ENCODE results near the gene TTC36. TPM values are rescaled to one million over a fixed set of nuclear protein-coding genes. Genes with fewer than 3 reads are reported as not detected.
A peak's percentile ranks its signal among the peaks of the same experiment; 100 is the strongest.
"Not testable (repeated sequence)": the region's sequence is repeated elsewhere in the genome, so short reads cannot be mapped to it uniquely, and the experiment has no call there.

Gene TTC36
- polyA plus RNA-seq, 1 donor from 2014 or later = 4.3 TPM

DNA sequence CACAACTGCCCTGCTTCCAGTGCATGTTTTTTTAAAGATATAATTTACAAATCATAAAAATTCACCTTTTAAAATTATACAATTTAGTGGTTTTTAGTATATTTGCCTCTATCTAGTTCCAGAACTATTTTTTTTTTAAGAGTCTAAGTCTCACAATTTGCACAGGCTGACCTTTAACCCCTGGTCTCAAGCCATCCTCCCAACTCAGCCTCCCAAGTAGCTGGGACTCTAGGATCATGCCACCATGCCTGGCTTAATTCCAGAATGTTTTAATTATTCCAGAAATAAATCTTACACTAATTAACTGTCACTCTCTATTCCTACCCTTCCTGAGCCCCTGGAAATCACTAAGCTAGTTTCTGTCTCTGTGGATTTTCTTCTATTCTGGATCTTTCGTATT is 43.5 kb downstream of the TTC36 start:
- no peaks in the 10 kb centered on the region for H3K36me3 ChIP-seq (ENCODE audit: insufficient read depth, low read length)
- H3K79me2 ChIP-seq (replicated peaks; ENCODE audit: insufficient read depth, low read length) = peaks cover 36% of the 10 kb centered on the region
- no peaks in the 10 kb centered on the region for H4K20me1 ChIP-seq (ENCODE audit: insufficient read depth)
- no peak overlapping the region for H3K9ac ChIP-seq (ENCODE audit: low read length)
- no peaks in the 10 kb centered on the region for H3K9me3 ChIP-seq (ENCODE audit: low read length)
- TF ChIP-seq TAF1 (IDR thresholded peaks at IDR 0.05; ENCODE audit: low read depth) = no peak
- TF ChIP-seq EZH2 (IDR thresholded peaks at IDR 0.05; ENCODE audit: borderline replicate concordance, insufficient read depth, low read length, poor library complexity, severe bottlenecking) = no peak
- TF ChIP-seq MXI1 (conservative IDR thresholded peaks at IDR 0.05; ENCODE audit: poor library complexity, severe bottlenecking) = no peak
- TF ChIP-seq POLR2AphosphoS5 (IDR thresholded peaks at IDR 0.05) = no peak
- TF ChIP-seq RAD21 (conservative IDR thresholded peaks at IDR 0.05) = no peak
- no peak for TF ChIP-seq EP300 (conservative IDR thresholded peaks at IDR 0.05; ENCODE audit: poor library complexity, severe bottlenecking)
- TF ChIP-seq, protein P1, sequence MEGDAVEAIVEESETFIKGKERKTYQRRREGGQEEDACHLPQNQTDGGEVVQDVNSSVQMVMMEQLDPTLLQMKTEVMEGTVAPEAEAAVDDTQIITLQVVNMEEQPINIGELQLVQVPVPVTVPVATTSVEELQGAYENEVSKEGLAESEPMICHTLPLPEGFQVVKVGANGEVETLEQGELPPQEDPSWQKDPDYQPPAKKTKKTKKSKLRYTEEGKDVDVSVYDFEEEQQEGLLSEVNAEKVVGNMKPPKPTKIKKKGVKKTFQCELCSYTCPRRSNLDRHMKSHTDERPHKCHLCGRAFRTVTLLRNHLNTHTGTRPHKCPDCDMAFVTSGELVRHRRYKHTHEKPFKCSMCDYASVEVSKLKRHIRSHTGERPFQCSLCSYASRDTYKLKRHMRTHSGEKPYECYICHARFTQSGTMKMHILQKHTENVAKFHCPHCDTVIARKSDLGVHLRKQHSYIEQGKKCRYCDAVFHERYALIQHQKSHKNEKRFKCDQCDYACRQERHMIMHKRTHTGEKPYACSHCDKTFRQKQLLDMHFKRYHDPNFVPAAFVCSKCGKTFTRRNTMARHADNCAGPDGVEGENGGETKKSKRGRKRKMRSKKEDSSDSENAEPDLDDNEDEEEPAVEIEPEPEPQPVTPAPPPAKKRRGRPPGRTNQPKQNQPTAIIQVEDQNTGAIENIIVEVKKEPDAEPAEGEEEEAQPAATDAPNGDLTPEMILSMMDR (IDR thresholded peaks at IDR 0.05; ENCODE audit: poor library complexity, severe bottlenecking) = no peak
- TF ChIP-seq, protein P2, sequence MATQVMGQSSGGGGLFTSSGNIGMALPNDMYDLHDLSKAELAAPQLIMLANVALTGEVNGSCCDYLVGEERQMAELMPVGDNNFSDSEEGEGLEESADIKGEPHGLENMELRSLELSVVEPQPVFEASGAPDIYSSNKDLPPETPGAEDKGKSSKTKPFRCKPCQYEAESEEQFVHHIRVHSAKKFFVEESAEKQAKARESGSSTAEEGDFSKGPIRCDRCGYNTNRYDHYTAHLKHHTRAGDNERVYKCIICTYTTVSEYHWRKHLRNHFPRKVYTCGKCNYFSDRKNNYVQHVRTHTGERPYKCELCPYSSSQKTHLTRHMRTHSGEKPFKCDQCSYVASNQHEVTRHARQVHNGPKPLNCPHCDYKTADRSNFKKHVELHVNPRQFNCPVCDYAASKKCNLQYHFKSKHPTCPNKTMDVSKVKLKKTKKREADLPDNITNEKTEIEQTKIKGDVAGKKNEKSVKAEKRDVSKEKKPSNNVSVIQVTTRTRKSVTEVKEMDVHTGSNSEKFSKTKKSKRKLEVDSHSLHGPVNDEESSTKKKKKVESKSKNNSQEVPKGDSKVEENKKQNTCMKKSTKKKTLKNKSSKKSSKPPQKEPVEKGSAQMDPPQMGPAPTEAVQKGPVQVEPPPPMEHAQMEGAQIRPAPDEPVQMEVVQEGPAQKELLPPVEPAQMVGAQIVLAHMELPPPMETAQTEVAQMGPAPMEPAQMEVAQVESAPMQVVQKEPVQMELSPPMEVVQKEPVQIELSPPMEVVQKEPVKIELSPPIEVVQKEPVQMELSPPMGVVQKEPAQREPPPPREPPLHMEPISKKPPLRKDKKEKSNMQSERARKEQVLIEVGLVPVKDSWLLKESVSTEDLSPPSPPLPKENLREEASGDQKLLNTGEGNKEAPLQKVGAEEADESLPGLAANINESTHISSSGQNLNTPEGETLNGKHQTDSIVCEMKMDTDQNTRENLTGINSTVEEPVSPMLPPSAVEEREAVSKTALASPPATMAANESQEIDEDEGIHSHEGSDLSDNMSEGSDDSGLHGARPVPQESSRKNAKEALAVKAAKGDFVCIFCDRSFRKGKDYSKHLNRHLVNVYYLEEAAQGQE (IDR thresholded peaks at IDR 0.05; ENCODE audit: borderline replicate concordance) = no peak
- TF ChIP-seq SMC3 (conservative IDR thresholded peaks at IDR 0.05; ENCODE audit: poor library complexity) = no peak
- H3K4me2 ChIP-seq (ENCODE audit: low read length) = no peak overlapping the region
- H3K4me3 ChIP-seq (ENCODE audit: low read length) = no peak overlapping the region
- H3K9me2 ChIP-seq (ENCODE audit: insufficient read depth, low read length) = no peaks in the 10 kb centered on the region
- H3K27me3 ChIP-seq (ENCODE audit: insufficient read depth, low read depth, low read length) = no peaks in the 10 kb centered on the region
- H2AFZ ChIP-seq (ENCODE audit: low read depth, low read length) = no peak overlapping the region
- H3F3A ChIP-seq (ENCODE audit: insufficient read depth, low read length, poor library complexity, severe bottlenecking) = peaks cover 3% of the 10 kb centered on the region
- no peak overlapping the region for H3K27ac ChIP-seq (ENCODE audit: low read length)

DNA sequence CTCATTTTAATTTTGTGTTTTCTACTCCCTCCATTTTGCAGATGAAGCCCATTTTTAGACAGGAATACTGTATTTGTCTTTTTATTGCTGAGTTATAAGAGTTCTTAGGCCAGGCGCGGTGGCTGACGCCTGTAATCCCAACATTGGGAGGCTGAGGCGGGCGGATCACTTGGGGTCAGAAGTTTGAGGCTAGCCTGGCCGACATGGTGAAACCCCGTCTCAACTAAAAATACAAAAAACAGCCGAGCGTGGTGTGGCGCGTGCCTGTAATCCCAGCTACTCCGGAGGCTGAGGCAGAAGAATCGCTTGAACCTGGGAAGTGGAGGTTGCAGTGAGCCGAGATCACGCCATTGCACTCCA is 44.4 kb downstream of the TTC36 start:
- Histone ChIP-seq H2AFZ (ENCODE audit: low read depth, low read length) (peak overlapping the region; percentile 36), H3K4me2 (ENCODE audit: low read length) (peak overlapping the region; percentile 50), H3K79me2 (replicated peaks; ENCODE audit: insufficient read depth, low read length) (peaks cover 45% of the 10 kb centered on the region), H3K9ac (ENCODE audit: low read length) (peak overlapping the region; percentile 97), H3K4me3 (ENCODE audit: low read length) (peak overlapping the region; percentile 89), H3K27ac (ENCODE audit: low read length) (peak overlapping the region; percentile 93)
- not testable (repeated sequence) for H4K20me1 ChIP-seq (ENCODE audit: insufficient read depth); H3K9me2 ChIP-seq (ENCODE audit: insufficient read depth, low read length); H3F3A ChIP-seq (ENCODE audit: insufficient read depth, low read length, poor library complexity, severe bottlenecking); H3K36me3 ChIP-seq (ENCODE audit: insufficient read depth, low read length); H3K9me3 ChIP-seq (ENCODE audit: low read length); H3K27me3 ChIP-seq (ENCODE audit: insufficient read depth, low read depth, low read length)
